ENCODE measurements around the gene TNFSF4. TPM values are rescaled to one million over a fixed set of nuclear protein-coding genes. Genes with fewer than 3 reads are reported as not detected.
A peak's percentile ranks its signal among the peaks of the same experiment; 100 is the strongest.

Gene TNFSF4
- total and polyA plus RNA-seq, 2 of the 13 experiments (the other 11 are each of a cell fraction or from before 2014, with no cell fraction given) = 2.4 to 7.9 TPM

- TF ChIP-seq, protein P1, sequence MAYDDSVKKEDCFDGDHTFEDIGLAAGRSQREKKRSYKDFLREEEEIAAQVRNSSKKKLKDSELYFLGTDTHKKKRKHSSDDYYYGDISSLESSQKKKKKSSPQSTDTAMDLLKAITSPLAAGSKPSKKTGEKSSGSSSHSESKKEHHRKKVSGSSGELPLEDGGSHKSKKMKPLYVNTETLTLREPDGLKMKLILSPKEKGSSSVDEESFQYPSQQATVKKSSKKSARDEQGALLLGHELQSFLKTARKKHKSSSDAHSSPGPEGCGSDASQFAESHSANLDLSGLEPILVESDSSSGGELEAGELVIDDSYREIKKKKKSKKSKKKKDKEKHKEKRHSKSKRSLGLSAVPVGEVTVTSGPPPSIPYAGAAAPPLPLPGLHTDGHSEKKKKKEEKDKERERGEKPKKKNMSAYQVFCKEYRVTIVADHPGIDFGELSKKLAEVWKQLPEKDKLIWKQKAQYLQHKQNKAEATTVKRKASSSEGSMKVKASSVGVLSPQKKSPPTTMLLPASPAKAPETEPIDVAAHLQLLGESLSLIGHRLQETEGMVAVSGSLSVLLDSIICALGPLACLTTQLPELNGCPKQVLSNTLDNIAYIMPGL (CRISPR knock-in tag; IDR thresholded peaks at IDR 0.05; ENCODE audit: borderline replicate concordance in 1 of 2, low read depth in 1 of 2) = 0 out of 4 replicates have a peak, but pooled peaks of 1 of the 2 experiments have one; percentile 31
- TF ChIP-seq LCORL (IDR thresholded peaks at IDR 0.05) (no peak), LCORL (CRISPR knock-in tag; IDR thresholded peaks at IDR 0.05) (peak; percentile 35), FOXP1 (IDR thresholded peaks at IDR 0.05) (no peak), FOXP1 (CRISPR knock-in tag; IDR thresholded peaks at IDR 0.05) (0 out of 2 replicates have a peak, but pooled peaks have one; percentile 9), HNF4A (CRISPR knock-in tag; IDR thresholded peaks at IDR 0.05) (peak; percentile 87), ZBTB10 (CRISPR knock-in tag; IDR thresholded peaks at IDR 0.05; ENCODE audit: borderline replicate concordance) (peak; percentile 33; the same call in 1 of the 2 replicates), NBN (conservative IDR thresholded peaks at IDR 0.05) (no peak), SAP130 (CRISPR knock-in tag; IDR thresholded peaks at IDR 0.05; ENCODE audit: low read depth) (peak; percentile 45), PITX1 (CRISPR knock-in tag; IDR thresholded peaks at IDR 0.05) (peak; percentile 58; the same call in 1 of the 2 replicates), IRF2 (CRISPR knock-in tag; IDR thresholded peaks at IDR 0.05) (peak; percentile 15; the same call in 1 of the 2 replicates), ZNF230 (CRISPR knock-in tag; IDR thresholded peaks at IDR 0.05) (0 out of 2 replicates have a peak, but pooled peaks have one; percentile 11), NFYB (CRISPR knock-in tag; IDR thresholded peaks at IDR 0.05) (no peak), ZNF292 (CRISPR knock-in tag; IDR thresholded peaks at IDR 0.05; ENCODE audit: borderline replicate concordance, low read depth) (peak; percentile 50), FOXJ3 (CRISPR knock-in tag; IDR thresholded peaks at IDR 0.05; ENCODE audit: borderline replicate concordance) (no peak), HDAC1 (CRISPR knock-in tag; IDR thresholded peaks at IDR 0.05) (0 out of 2 replicates have a peak, but pooled peaks have one; percentile 12), SALL1 (CRISPR knock-in tag; IDR thresholded peaks at IDR 0.05) (peak; percentile 67; the same call in 1 of the 2 replicates)
- TF ChIP-seq, protein P2, sequence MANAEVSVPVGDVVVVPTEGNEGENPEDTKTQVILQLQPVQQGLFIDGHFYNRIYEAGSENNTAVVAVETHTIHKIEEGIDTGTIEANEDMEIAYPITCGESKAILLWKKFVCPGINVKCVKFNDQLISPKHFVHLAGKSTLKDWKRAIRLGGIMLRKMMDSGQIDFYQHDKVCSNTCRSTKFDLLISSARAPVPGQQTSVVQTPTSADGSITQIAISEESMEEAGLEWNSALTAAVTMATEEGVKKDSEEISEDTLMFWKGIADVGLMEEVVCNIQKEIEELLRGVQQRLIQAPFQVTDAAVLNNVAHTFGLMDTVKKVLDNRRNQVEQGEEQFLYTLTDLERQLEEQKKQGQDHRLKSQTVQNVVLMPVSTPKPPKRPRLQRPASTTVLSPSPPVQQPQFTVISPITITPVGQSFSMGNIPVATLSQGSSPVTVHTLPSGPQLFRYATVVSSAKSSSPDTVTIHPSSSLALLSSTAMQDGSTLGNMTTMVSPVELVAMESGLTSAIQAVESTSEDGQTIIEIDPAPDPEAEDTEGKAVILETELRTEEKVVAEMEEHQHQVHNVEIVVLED (CRISPR knock-in tag; IDR thresholded peaks at IDR 0.05; ENCODE audit: borderline replicate concordance) = 0 out of 2 replicates have a peak, but pooled peaks have one; percentile 5
- TF ChIP-seq, protein P3, sequence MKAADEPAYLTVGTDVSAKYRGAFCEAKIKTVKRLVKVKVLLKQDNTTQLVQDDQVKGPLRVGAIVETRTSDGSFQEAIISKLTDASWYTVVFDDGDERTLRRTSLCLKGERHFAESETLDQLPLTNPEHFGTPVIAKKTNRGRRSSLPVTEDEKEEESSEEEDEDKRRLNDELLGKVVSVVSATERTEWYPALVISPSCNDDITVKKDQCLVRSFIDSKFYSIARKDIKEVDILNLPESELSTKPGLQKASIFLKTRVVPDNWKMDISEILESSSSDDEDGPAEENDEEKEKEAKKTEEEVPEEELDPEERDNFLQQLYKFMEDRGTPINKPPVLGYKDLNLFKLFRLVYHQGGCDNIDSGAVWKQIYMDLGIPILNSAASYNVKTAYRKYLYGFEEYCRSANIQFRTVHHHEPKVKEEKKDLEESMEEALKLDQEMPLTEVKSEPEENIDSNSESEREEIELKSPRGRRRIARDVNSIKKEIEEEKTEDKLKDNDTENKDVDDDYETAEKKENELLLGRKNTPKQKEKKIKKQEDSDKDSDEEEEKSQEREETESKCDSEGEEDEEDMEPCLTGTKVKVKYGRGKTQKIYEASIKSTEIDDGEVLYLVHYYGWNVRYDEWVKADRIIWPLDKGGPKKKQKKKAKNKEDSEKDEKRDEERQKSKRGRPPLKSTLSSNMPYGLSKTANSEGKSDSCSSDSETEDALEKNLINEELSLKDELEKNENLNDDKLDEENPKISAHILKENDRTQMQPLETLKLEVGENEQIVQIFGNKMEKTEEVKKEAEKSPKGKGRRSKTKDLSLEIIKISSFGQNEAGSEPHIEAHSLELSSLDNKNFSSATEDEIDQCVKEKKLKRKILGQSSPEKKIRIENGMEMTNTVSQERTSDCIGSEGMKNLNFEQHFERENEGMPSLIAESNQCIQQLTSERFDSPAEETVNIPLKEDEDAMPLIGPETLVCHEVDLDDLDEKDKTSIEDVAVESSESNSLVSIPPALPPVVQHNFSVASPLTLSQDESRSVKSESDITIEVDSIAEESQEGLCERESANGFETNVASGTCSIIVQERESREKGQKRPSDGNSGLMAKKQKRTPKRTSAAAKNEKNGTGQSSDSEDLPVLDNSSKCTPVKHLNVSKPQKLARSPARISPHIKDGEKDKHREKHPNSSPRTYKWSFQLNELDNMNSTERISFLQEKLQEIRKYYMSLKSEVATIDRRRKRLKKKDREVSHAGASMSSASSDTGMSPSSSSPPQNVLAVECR (CRISPR knock-in tag; IDR thresholded peaks at IDR 0.05; ENCODE audit: borderline replicate concordance) = peak; percentile 9; the same call in 1 of the 2 replicates
Observed at GRCh38 chr1:173210716-173211231, 3.6 kb upstream of the TNFSF4 start (continued).

All from HepG2 (cell line).